HG02798 (cell line): Measurements from ENCODE around the gene MKX.
A peak's percentile ranks its signal among the peaks of the same experiment; 100 is the strongest.

ENCODE experiments used
- ATAC-seq: cut with Tn5 transposase; IDR thresholded peaks from one replicate; pipeline ENCODE4 v1.9.1; 2021; ENCODE audit warnings: mild to moderate bottlenecking; ENCODE audit not compliant: unreplicated experiment, poor library complexity

MKX gene

GRCh38 chr10:27742195-27743011, 3.2 kb downstream of the MKX start:
- peak; percentile 93 for ATAC-seq

DNA sequence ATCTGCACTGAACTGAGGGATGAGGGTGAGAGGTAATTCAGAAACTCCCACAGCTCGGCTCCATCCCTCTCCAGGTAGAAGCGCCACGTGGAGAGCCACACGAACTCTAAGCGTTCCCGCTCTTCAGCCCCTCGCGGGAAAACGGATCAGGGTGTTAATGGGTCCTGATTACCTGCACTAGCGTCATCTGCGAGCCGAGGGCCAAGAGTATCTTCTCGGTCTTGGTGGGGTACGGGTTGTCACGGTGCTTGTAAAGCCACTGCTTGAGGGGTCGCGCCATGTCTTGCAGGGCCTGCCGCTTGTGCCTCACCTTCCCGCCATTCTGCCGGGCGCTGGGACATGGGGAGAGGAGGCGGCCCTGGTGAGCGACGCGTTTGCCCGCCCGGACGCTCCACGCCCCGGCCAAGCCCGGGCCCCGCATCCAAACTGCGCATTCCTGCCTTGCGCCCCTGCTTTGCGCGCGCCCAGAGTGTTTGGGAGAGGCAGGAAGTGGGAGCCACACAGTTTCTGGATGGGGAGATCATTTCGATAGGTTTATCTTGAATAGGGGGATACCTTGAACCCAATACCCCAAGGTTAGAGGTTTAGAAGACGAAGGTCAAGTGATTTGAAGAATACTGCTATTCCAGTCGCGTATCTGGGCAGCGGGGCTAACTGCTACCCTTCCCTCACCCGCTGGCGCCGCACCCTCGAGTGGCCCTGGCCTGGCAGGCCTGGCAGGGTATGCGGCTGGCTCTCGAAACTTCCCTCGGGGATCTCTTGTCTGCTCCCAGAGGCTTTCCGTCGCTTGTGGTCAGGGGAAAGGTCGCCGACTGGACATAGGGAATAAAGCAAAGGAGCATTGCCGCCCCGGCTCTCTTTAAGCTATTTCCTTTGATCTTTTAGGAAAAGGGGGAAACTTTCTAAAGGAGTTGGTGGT, 4.2 kb downstream of the MKX start:
- no peak for ATAC-seq

DNA sequence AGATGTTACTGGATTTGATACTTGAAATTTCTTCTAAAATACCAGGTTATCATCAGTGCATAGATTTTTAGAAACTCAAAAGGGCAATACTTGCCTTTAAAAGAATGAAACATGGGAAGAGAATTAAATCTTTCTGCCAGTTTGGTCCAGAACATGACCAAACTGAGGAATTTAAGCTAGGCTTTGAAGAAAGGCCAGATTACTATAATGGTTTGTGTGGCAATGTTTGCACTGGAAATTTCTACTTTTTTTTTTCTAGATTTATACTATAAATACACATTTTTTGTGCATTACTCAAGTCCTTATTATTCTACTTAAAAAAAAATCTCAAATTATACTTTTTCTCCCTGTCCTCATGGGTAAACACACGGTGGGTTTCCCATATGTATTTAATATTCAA, 9.2 kb downstream of the MKX start:
- no peak for ATAC-seq

GRCh38 chr10:27730041-27730440, 15.6 kb downstream of the MKX start:
- ATAC-seq, result no peak

DNA sequence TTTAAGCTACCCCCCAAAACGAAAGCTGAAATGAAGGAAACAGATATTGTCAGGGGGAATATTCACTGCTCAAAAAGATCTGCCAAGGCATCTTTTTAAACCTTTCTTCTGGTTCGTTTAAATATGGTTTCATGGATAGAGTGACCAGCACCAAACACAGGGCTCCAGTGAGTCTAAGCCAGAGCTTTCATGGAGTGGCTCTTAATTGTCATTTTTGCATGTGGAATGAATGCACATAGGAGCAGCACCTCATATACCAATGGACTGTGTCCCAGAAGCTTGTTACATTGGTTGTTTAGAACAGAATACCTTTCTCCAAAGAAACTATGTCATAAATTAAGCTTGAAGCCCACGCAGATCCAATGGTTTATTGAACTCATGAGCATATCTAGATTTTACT, 17.3 kb downstream of the MKX start:
- ATAC-seq, result no peak

- no peak for ATAC-seq
Observed at GRCh38 chr10:27724287-27724686, 21.3 kb downstream of the MKX start.

GRCh38 chr10:27723436-27723835, 22.2 kb downstream of the MKX start:
- no peak for ATAC-seq

DNA sequence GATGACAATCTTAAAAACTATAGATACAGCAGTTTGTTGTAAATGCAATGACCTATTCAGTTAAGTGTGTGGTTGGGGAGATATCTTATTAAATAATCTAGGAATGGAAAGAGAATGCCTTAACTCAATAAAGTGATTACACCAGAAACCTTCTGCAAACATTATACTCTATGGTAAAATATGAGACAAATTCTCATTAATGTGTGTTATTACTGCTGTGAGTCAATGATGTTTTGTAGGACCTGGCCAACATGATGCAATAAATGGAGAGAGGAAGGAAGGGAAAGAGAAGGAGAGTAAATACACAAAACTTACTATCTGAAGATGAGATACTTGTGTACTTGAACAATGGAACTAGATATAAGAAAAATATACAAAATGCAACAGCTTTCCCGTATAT, 25.1 kb downstream of the MKX start:
- ATAC-seq, result no peak

- ATAC-seq, result no peak
Observed at GRCh38 chr10:27719052-27719451, 26.6 kb downstream of the MKX start.

GRCh38 chr10:27717861-27718260, 27.8 kb downstream of the MKX start:
- no peak for ATAC-seq

DNA sequence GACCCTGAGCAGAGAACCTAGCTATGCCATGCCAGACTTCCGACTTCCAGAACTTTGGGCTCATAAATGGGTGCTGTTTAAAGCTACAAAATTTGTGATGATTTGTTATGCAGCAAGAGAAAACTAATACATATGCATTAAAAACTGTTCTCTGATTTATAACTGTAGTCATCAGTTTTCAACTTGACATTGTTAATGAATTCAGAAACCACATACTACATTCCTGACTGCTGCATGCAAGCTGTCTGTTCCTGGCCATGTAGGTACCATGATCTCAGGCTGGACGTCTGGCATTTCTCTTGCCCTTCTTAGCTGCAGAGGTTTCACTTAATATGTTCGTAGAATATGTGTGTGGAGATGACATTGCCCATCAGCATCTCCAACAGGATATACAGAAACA, 28.4 kb downstream of the MKX start:
- ATAC-seq, result no peak

- no peak for ATAC-seq
Observed at GRCh38 chr10:27716521-27716920, 29.1 kb downstream of the MKX start.

GRCh38 chr10:27715505-27715904, 30.1 kb downstream of the MKX start:
- ATAC-seq, result no peak

DNA sequence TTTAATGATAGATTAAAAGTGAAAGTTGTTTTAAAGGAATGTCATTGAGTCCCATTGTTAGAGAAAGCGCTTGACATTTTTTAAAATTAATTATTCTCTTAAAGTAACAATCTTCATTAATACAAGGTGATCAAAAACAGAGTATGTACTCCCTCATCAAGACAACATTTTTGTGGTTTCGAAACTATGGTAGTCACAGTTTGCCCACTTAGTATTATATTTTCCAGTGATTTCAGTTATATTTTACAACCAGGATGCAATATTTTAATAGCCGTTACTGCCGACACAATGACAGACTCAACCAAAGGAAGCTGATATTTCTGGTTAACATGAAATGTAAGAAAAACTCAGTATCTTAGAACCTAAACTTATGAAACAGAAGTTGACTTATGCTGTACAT, 31.3 kb downstream of the MKX start:
- ATAC-seq, result no peak

DNA sequence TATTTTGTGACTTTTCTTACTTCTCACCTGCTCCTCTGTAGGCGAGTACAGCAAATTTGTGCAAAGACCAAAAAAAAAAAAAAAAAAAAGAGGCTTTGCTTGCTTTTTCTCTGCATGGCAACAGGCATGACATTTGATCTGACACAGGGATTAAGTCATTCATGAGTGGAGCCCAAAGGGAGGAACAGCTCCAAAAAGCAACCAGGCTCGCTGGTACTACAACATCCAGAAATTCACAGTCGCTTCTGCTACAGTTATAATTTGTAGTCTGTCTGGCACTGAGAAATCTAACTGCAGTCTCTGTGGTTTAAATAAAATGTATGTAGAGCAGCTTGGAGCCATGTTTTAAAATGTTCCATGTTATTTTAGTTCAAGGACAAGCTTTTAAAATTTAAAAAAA, 31.7 kb downstream of the MKX start:
- ATAC-seq, result no peak

DNA sequence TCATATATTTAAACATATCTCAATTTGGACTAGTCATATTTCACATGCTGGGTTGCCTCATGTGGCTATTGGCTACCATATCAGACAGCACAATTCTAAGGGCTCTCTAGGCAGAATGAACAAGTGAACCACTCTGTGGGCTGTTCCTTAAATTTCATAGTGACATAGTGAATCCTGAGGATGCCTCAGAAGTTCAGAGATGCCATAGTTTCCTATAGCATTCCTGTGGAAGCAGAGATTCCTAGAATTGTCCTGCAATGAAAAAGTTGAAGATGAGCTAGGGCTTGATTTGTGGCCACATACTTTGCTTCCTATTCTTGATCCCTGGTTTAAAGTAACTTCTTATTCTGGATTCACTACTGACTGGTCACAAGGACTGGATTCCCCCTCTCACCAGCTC, 35.6 kb downstream of the MKX start:
- ATAC-seq, result no peak

GRCh38 chr10:27709304-27709703, 36.3 kb downstream of the MKX start:
- ATAC-seq, result no peak

GRCh38 chr10:27701938-27702537, 43.6 kb downstream of the MKX start:
- no peak for ATAC-seq

DNA sequence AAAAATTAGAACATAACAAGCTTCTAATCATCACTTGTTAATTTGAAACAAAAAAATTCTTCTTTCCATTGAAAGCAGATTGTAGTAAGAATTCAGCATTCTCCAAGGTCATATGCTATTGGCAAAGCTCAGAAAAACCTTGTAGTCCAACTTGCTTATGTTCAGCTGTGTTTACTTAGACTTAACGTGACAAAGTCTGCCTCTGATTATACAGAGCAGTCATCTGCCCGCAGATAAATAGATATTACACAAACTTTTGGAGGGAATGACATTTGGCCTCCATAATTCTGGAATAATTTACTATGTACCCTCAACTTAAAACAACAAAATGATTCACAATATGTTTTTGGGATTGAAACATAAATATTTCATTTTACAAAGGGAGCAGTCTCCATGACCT, 45.8 kb downstream of the MKX start:
- ATAC-seq, result no peak

- no peak for ATAC-seq
Observed at GRCh38 chr10:27698961-27699360, 46.7 kb downstream of the MKX start.

DNA sequence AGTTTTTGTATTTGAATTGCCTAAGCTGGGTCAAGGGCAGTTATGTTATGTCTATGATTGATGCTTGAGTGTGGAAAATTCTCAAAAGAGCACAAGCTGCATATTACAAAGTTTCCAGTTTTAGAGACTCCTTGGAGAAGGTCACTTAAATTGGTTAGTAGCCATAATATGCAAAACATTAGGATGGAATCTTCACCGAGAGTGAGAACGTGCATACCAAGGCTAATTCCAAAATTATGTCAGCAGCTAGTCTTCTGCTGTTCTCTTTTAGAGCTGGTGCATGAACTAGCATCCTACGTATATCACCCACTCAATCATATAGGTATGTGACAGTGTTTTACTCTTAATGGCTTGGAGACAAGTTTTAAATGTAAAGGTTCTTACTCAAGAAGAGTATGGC, 49.2 kb downstream of the MKX start:
- ATAC-seq, result no peak
